ENCODE measurements around the gene MAPK1IP1L.

DNA sequence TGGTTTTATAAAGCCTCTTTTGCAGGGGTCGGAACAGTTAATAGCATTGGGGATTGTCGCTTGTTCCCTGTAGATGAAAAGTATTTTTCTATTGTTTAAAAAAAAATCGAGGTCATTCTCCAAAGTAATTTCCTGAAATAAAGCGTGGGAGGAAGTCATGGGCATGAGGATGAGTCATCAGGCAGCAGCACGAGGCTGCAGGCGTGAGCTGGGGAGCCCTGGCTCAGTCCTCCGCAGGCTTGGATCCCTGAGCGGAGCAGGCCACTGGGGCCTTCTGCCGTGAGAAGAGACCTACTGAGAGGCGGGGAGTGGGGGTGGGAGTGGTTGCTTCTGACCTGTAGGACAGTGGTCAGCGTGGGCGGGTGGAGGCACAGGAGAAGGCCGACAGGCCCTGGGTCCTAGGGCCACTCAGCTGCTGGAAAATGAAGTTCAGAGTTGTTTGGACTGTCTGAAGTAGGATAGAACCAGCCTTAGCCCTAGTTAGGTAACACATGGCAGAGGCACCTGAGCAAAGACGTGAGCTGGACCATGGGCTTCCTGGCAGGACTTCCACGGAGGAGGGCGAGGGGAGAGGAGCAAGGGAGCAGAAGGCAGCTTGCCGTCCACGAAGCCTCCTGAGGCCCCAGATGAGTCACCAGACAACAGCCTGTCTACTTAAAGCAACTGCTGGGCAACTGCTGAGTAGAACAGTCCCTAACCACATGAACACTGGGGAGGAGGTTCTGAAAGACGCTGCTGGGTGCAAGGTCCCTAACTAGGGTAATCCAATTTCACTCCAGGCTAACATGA is 56.5 kb downstream of the MAPK1IP1L start:
- TF ChIP-seq, protein P1, sequence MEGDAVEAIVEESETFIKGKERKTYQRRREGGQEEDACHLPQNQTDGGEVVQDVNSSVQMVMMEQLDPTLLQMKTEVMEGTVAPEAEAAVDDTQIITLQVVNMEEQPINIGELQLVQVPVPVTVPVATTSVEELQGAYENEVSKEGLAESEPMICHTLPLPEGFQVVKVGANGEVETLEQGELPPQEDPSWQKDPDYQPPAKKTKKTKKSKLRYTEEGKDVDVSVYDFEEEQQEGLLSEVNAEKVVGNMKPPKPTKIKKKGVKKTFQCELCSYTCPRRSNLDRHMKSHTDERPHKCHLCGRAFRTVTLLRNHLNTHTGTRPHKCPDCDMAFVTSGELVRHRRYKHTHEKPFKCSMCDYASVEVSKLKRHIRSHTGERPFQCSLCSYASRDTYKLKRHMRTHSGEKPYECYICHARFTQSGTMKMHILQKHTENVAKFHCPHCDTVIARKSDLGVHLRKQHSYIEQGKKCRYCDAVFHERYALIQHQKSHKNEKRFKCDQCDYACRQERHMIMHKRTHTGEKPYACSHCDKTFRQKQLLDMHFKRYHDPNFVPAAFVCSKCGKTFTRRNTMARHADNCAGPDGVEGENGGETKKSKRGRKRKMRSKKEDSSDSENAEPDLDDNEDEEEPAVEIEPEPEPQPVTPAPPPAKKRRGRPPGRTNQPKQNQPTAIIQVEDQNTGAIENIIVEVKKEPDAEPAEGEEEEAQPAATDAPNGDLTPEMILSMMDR (IDR thresholded peaks at IDR 0.05): no peak
- TF ChIP-seq EZH2 (IDR thresholded peaks at IDR 0.05): no peak
- no peak for TF ChIP-seq EZH2phosphoT487 (IDR thresholded peaks at IDR 0.05)
